ENCODE measurements around the gene CYTH1.
A peak's percentile ranks its signal among the peaks of the same experiment; 100 is the strongest.

DNA sequence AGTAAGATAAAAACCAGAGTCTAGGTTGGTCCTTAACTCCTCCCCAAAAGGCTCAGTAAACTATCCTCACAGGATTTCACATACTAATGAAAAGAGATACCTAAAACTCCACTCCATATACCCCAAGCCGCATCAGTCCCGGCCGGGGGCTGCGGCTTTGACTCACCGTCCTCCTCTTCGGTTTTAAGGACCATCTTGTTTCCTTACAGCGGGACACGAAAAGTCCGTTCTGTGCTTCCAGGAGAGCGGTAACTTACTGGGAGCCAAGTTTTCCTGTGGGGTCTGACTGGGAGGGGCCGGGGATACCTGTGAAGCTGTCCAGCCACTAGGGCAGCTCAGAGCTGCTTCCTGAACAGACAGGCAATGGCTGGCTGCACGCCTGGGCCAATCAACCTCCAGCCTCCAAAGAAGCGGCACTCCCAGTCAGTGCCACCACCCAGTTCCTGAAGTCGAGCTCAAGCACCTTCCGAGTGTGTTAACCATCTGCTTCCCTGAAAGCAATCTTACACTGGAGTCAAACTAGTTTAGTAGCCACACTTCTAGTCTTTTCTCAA lies 45.5 kb downstream of the CYTH1 start:
- TF ChIP-seq TARDBP (IDR thresholded peaks at IDR 0.05): no peak
- no peak for TF ChIP-seq SP1 (IDR thresholded peaks at IDR 0.05)
- TF ChIP-seq CTBP1 (IDR thresholded peaks at IDR 0.05; ENCODE audit: borderline replicate concordance): no peak
- no peak for TF ChIP-seq SUZ12 (IDR thresholded peaks at IDR 0.05)
- TF ChIP-seq BHLHE40 (IDR thresholded peaks at IDR 0.05; ENCODE audit: borderline replicate concordance): no peak
- 0 out of 2 replicates have a peak, but pooled peaks have one; percentile 10 for TF ChIP-seq L3MBTL2 (conservative IDR thresholded peaks at IDR 0.05)
- no peak for TF ChIP-seq FOXA1 (IDR thresholded peaks at IDR 0.05)

All from HEK293T (cell line).